Epithelial cell of proximal tubule (primary cell): ENCODE measurements around the gene RASA3. TPM values are rescaled to one million over a fixed set of nuclear protein-coding genes. Genes with fewer than 3 reads are reported as not detected.

Source experiments
- DNase-seq: peaks from one replicate; pipeline ENCODE4 v3.0.0-alpha.2; 2011; ENCODE audit warnings: low read depth
- H3K4me3 ChIP-seq: 2 replicates; pipeline ENCODE4 v1.5.1; 2011; ENCODE audit warnings: low read depth, mild to moderate bottlenecking, low read length
- total RNA-seq: library from RNA; depleted of rRNA; stranded (reverse); fragments of >200 nt; gene quantifications from 2 replicates; pipeline ENCODE4 v1.2.3, GENCODE V29; 2015
- TF ChIP-seq, protein P1 (sequence below): conservative IDR thresholded peaks from 2 replicates; pipeline ENCODE4 v1.5.1; 2012; ENCODE audit warnings: low read depth, mild to moderate bottlenecking, low read length

The RASA3 gene
- total RNA-seq, 1 donor from 2014 or later, result 25.7 TPM

DNA sequence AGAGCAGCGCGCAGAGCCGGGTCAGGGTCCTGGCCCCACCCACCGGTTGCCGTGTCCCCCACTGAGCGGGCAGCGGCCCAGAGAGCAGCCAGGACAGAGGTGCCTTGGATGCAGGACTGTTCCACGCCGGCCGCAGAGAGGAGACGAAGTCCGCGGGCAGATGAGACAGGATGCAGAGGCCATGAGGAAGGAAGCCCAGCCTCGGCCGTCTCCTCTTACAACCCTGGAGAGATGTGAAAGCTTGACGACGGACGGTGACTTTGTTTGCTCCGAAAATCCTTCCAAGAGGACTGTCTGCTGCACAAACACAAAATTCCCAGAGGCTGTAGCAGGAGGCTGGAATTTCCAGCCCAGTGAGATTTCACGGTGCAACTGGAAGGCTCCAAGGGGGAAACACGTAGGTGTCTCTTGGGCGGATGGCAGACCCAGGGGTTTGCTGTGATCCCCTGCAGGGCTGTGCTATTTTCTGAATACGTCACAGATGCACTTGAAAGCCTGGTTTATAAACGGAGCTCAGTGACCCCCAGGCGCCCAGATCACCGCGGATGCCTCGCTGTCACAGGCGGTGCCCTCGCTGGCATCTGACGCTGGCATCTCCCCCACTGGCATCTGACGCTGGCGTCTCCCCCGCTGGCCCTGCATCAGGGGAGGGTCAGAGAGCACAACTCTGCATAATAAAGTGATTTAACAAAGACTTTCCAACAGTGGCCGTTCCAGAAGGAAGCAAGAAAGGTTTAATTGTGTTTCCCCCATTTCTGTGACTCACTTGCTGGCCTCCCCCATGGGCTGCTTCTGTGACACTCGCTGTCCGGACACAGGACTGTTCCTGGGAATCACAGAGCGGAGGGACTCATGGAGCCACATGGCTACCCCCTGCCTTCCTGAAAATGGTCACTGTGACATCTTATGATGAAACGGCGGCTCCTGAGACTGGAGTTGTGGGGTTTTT, 96.6 kb downstream of the RASA3 start:
- no peak overlapping the region for H3K4me3 ChIP-seq
- TF ChIP-seq, protein P1, sequence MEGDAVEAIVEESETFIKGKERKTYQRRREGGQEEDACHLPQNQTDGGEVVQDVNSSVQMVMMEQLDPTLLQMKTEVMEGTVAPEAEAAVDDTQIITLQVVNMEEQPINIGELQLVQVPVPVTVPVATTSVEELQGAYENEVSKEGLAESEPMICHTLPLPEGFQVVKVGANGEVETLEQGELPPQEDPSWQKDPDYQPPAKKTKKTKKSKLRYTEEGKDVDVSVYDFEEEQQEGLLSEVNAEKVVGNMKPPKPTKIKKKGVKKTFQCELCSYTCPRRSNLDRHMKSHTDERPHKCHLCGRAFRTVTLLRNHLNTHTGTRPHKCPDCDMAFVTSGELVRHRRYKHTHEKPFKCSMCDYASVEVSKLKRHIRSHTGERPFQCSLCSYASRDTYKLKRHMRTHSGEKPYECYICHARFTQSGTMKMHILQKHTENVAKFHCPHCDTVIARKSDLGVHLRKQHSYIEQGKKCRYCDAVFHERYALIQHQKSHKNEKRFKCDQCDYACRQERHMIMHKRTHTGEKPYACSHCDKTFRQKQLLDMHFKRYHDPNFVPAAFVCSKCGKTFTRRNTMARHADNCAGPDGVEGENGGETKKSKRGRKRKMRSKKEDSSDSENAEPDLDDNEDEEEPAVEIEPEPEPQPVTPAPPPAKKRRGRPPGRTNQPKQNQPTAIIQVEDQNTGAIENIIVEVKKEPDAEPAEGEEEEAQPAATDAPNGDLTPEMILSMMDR, result no peak
- DNase-seq, result no peak

DNA sequence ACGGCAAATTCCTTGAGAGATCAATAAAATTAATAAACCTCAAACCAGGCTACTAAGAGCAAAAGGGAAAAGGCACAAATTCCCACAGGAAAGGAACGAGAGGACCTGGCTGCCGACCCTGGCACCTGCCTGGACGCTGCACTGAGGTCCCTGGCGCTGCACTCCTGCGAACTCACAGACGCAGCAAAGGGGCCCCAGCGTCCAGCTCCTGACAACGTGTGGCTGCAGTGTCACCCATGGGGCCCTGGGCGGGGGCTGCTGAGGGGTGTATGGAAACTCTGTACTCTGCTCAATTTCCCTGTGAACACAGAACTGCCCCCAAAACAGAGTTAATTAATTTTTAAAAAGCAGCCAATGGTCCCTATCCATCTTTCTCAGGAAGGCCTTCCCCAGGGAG, 97.2 kb downstream of the RASA3 start:
- no peak for DNase-seq
- H3K4me3 ChIP-seq, result no peak overlapping the region
- TF ChIP-seq, protein P1, result no peak

DNA sequence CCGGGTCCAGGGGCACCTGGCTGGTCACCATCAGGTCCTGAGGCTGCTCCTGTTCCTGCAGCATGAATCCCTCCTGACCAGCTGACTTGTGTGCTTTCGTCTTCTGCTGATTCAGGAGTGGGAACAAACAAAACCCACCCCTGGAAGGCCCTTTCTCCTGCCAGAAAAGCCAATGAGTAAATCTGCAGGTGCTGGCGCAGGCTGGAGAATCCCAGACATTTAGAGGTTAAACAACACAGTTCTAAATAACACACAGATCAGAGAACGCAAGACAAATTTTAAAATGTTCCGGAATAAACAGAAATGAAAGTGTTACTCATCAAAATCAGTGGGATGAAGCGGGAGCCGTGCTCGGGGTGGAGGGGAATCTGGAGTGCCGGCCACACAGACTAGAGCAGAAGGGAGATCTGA, 97.9 kb downstream of the RASA3 start:
- DNase-seq, result no peak
- TF ChIP-seq, protein P1, result no peak
- peak overlapping the region; percentile 26 for H3K4me3 ChIP-seq

DNA sequence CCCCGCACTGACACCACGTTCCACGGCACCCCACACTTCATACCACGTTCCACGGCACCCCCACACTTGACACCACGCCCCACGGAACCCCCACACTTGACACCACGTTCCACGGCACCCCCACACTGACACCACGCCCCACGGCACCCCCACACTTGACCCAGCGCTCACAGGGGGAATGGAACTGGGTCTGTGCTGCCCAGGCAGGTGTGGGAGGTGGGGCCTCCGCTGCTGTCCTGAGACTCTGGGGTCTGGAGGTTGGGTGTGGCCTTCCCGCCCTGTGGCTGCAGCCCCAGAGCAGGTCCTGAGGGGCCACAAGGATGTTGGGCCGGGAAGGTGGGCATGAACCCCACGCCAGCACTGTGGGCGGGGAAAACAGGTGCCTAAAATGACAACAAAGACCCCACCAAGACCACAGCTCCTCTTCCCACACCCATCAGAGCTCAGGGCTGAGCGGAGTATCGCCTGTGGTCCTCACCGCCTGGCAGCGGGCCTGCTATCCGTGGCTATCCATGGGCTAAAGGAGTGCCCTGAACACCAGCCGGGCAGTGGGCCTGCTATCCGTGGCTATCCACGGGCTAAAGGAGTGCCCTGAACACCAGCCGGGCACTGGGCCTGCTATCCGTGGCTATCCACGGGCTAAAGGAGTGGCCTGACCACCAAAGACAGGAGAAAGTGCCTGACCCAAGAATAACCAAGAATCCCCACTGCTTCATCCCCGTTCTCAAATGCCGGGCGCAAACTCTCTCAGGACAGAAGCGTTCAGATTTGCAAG, 98.7 kb downstream of the RASA3 start:
- DNase-seq, result no peak
- TF ChIP-seq, protein P1, result no peak
- H3K4me3 ChIP-seq, result no peak overlapping the region

DNA sequence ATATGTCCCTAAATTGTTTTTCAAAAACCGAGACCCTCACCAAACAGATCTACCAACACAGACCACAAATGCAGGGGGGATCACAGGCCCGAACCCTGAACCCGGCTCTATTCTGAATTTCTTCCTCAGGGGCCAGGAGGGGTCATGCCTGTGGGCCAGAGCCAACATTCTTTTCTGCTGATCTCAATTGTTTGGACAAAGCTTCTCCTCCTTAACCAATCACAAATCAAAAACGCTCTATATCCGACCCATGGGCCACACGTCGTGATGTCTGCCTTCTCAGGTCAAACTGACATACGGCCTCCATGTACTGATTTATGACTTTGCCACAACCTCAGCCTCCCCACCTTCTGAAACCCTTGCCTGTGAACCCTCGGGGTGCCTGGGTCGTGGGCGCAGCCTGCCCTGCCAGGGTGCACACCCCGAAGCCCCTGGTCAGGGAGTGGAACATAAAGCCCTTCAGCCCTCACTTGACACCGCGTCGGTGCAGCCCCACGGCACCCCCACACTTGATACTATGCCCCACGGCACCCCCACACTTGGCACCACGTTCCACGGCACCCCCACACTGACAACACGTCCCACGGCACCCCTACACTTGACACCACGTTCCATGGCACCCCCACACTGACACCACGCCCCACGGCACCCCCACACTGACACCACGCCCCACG, 100.2 kb downstream of the RASA3 start:
- DNase-seq, result peak; percentile 42
- TF ChIP-seq, protein P1, result no peak
- no peak overlapping the region for H3K4me3 ChIP-seq

DNA sequence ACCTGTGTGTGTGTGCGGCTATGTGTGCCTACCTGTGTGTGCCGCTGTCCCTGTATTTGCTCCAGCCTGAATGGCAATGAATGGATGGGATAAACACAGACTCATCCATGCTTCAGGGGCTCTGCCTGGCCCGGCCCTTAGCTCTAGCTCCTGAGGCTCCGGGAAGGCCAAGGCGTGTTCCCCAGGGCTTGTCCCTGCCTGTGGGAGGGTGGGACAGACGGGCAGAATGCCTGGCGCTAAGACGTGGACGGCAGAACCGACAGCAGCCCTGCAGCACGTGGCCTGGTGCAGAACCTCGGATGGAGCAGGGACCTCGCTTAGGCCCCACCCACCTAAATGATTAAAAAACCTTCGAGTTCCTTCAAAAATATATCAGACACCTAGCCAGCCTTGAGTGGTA, 100.8 kb downstream of the RASA3 start:
- TF ChIP-seq, protein P1, result no peak
- H3K4me3 ChIP-seq, result no peak overlapping the region
- no peak for DNase-seq
